ENCODE data around the gene DLGAP1. TPM values are rescaled to one million over a fixed set of nuclear protein-coding genes. Genes with fewer than 3 reads are reported as not detected.

The DLGAP1 gene
- total RNA-seq, 1 donor from 2014 or later: 3.7 TPM

- no peak for DNase-seq (ENCODE audit: extremely low spot score, unreplicated experiment)
- no peak for TF ChIP-seq CTCF (conservative IDR thresholded peaks at IDR 0.05)
- Mint-ChIP-seq H3K4me1 (ENCODE audit: unreplicated experiment) (peaks cover 13% of the 10 kb centered on the region), H3K27me3 (peaks cover 8% of the 10 kb centered on the region), H3K9me3 (no peaks in the 10 kb centered on the region), H3K27ac (no peak overlapping the region), H3K4me3 (no peak overlapping the region), H3K36me3 (no peaks in the 10 kb centered on the region)
Measured at GRCh38 chr18:3874581-3874980, 580.5 kb downstream of the DLGAP1 start.

GRCh38 chr18:3874125-3874524 lies 581.0 kb downstream of the DLGAP1 start:
- Mint-ChIP-seq H3K4me1 (ENCODE audit: unreplicated experiment) (peaks cover 13% of the 10 kb centered on the region), H3K27ac (no peak overlapping the region)

GRCh38 chr18:3873698-3874097 lies 581.4 kb downstream of the DLGAP1 start:
- Mint-ChIP-seq H3K27me3 (peaks cover 8% of the 10 kb centered on the region), H3K4me3 (peak overlapping the region; percentile 4), H3K9me3 (no peaks in the 10 kb centered on the region), H3K36me3 (no peaks in the 10 kb centered on the region), H3K4me1 (ENCODE audit: unreplicated experiment) (peaks cover 13% of the 10 kb centered on the region), H3K27ac (no peak overlapping the region)
- TF ChIP-seq CTCF (conservative IDR thresholded peaks at IDR 0.05): no peak
- DNase-seq (ENCODE audit: extremely low spot score, unreplicated experiment): no peak

More at GRCh38 chr18:3874125-3874524, 581.0 kb downstream of the DLGAP1 start:
- TF ChIP-seq CTCF (conservative IDR thresholded peaks at IDR 0.05): no peak
- no peaks in the 10 kb centered on the region for H3K9me3 Mint-ChIP-seq
- no peak for DNase-seq (ENCODE audit: extremely low spot score, unreplicated experiment)
- no peaks in the 10 kb centered on the region for H3K36me3 Mint-ChIP-seq
- peak overlapping the region; percentile 4 for H3K4me3 Mint-ChIP-seq
- H3K27me3 Mint-ChIP-seq: peaks cover 8% of the 10 kb centered on the region

- no peak for TF ChIP-seq CTCF (conservative IDR thresholded peaks at IDR 0.05)
Measured at GRCh38 chr18:3873211-3873610, 581.9 kb downstream of the DLGAP1 start.

GRCh38 chr18:3872641-3873040 lies 582.5 kb downstream of the DLGAP1 start:
- H3K27ac Mint-ChIP-seq: no peak overlapping the region
- peaks cover 17% of the 10 kb centered on the region for H3K4me1 Mint-ChIP-seq (ENCODE audit: unreplicated experiment)
- TF ChIP-seq CTCF (conservative IDR thresholded peaks at IDR 0.05): no peak
- no peaks in the 10 kb centered on the region for H3K9me3 Mint-ChIP-seq
- H3K4me3 Mint-ChIP-seq: no peak overlapping the region
- no peaks in the 10 kb centered on the region for H3K36me3 Mint-ChIP-seq
- DNase-seq (ENCODE audit: extremely low spot score, unreplicated experiment): no peak
- peaks cover 8% of the 10 kb centered on the region for H3K27me3 Mint-ChIP-seq

More at GRCh38 chr18:3873211-3873610, 581.9 kb downstream of the DLGAP1 start:
- H3K27me3 Mint-ChIP-seq: peaks cover 8% of the 10 kb centered on the region
- H3K9me3 Mint-ChIP-seq: no peaks in the 10 kb centered on the region
- H3K36me3 Mint-ChIP-seq: no peaks in the 10 kb centered on the region
- H3K4me1 Mint-ChIP-seq (ENCODE audit: unreplicated experiment): peaks cover 13% of the 10 kb centered on the region
- DNase-seq (ENCODE audit: extremely low spot score, unreplicated experiment): no peak
- H3K4me3 Mint-ChIP-seq: no peak overlapping the region
- H3K27ac Mint-ChIP-seq: no peak overlapping the region

GRCh38 chr18:3871687-3872086 lies 583.4 kb downstream of the DLGAP1 start:
- no peaks in the 10 kb centered on the region for H3K36me3 Mint-ChIP-seq
- TF ChIP-seq CTCF (conservative IDR thresholded peaks at IDR 0.05): no peak
- DNase-seq (ENCODE audit: extremely low spot score, unreplicated experiment): no peak

More at GRCh38 chr18:3871687-3872086, 583.4 kb downstream of the DLGAP1 start:
- no peak overlapping the region for H3K4me3 Mint-ChIP-seq
- no peaks in the 10 kb centered on the region for H3K9me3 Mint-ChIP-seq
- H3K27me3 Mint-ChIP-seq: peaks cover 8% of the 10 kb centered on the region
- H3K27ac Mint-ChIP-seq: no peak overlapping the region
- H3K4me1 Mint-ChIP-seq (ENCODE audit: unreplicated experiment): peaks cover 22% of the 10 kb centered on the region

All from type B pancreatic cell (in vitro differentiated cells).